Neural cell (in vitro differentiated cells): Measurements from ENCODE around the gene BZW1.

Source experiments
- POLR2AphosphoS5 ChIP-seq: IDR thresholded peaks from 2 replicates; pipeline ENCODE4 v1.6.1; 2012
- RAD21 ChIP-seq: fragments of 450-650 bp; conservative IDR thresholded peaks from 2 replicates; pipeline ENCODE4 v1.6.1; 2014; ENCODE audit warnings: antibody characterized with exemption, mild to moderate bottlenecking, moderate library complexity
- TF ChIP-seq, protein P1 (sequence below): fragments of 450-650 bp; IDR thresholded peaks from 2 replicates; pipeline ENCODE4 v1.5.1; 2014; ENCODE audit warnings: antibody characterized with exemption, mild to moderate bottlenecking, moderate library complexity; ENCODE audit not compliant: poor library complexity, severe bottlenecking

DNA sequence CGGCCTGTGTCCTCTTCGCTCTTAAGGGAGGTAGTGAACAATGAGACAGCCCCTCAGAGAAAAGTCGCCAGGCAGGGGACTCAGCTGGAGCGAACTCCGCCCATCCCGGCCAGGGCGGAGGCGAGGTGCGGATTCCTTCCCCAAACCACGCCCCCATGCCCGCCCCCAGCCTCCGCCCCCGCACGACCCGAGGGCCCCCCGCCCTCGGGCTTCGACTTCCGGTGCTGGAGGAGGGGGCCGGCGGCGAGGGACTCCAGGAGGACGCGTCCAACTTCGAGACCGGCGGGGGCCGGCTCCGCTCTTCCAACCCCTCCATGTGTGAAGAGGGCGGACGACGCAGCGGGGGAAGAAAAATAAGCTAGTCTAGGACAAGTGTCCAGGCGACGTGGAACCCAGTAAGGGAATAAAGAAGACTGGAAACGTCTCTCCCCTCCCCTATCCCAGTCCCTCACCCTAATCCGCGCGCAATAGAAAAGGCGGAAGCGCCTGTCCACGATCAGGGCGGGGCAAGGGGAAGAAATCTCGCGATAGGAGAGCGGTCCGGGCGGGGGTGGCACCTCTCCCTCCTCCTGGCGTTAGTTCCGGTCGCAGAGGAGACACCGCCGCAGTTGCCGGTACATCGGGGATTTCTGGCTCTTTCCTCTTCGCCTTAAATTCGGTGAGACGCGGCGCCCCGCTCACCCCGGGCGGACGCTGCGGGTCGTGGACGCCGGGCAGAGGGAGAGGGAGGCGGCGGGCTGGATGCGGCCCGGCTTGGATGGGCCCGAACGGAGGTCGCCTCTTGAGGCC lies at the start of gene BZW1:
- TF ChIP-seq, protein P1, sequence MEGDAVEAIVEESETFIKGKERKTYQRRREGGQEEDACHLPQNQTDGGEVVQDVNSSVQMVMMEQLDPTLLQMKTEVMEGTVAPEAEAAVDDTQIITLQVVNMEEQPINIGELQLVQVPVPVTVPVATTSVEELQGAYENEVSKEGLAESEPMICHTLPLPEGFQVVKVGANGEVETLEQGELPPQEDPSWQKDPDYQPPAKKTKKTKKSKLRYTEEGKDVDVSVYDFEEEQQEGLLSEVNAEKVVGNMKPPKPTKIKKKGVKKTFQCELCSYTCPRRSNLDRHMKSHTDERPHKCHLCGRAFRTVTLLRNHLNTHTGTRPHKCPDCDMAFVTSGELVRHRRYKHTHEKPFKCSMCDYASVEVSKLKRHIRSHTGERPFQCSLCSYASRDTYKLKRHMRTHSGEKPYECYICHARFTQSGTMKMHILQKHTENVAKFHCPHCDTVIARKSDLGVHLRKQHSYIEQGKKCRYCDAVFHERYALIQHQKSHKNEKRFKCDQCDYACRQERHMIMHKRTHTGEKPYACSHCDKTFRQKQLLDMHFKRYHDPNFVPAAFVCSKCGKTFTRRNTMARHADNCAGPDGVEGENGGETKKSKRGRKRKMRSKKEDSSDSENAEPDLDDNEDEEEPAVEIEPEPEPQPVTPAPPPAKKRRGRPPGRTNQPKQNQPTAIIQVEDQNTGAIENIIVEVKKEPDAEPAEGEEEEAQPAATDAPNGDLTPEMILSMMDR: no peak
- TF ChIP-seq RAD21: peak; percentile 11
- peak; percentile 94 for TF ChIP-seq POLR2AphosphoS5
